ENCODE data around the gene FXR2.

Gene FXR2

GRCh38 chr17:7589891-7590691 is 24.6 kb downstream of the FXR2 start, which contains the start of gene SOX15:
TSS of gene SOX15 (minus strand) at chr17:7590094. CDS start at chr17:7589676, 418 bp downstream.
- Histone ChIP-seq H3K9ac (ENCODE audit: low read depth in 1 of 2, low read length in 2 of 2) (no peak within 1 kb of the TSS), H3K27me3 (ENCODE audit: control insufficient read depth in 1 of 2, insufficient read depth in 2 of 2, low read length in 2 of 2) (no peaks in the 10 kb centered on the region), H3K27ac (ENCODE audit: low read depth, low read length) (no peak within 1 kb of the TSS), H3K4me3 (ENCODE audit: low read depth in 1 of 2, low read length in 2 of 2) (peak within 1 kb of the TSS; percentile 17 to 22), H3K9me3 (ENCODE audit: control insufficient read depth in 1 of 2, low read length in 2 of 2) (no peaks in the 10 kb centered on the region), H3K4me1 (ENCODE audit: control insufficient read depth in 1 of 2, insufficient read depth in 2 of 2, low read length in 2 of 2) (peaks cover 4 to 12% of the 10 kb centered on the region in 2 donors), H3K36me3 (ENCODE audit: control insufficient read depth in 1 of 2, insufficient read depth in 2 of 2, low read length in 2 of 2) (peaks cover 39 to 71% of the 10 kb centered on the region in 2 donors)

- Histone ChIP-seq H3K27ac (ENCODE audit: low read depth, low read length) (no peak overlapping the region), H3K27me3 (ENCODE audit: control insufficient read depth in 1 of 2, insufficient read depth in 2 of 2, low read length in 2 of 2) (no peaks in the 10 kb centered on the region), H3K9ac (ENCODE audit: low read depth in 1 of 2, low read length in 2 of 2) (no peak overlapping the region), H3K36me3 (ENCODE audit: control insufficient read depth in 1 of 2, insufficient read depth in 2 of 2, low read length in 2 of 2) (peaks cover 36 to 63% of the 10 kb centered on the region in 2 donors), H3K4me1 (ENCODE audit: control insufficient read depth in 1 of 2, insufficient read depth in 2 of 2, low read length in 2 of 2) (peaks cover 11 to 12% of the 10 kb centered on the region in 2 donors), H3K9me3 (ENCODE audit: control insufficient read depth in 1 of 2, low read length in 2 of 2) (no peaks in the 10 kb centered on the region), H3K4me3 (ENCODE audit: low read depth in 1 of 2, low read length in 2 of 2) (peak overlapping the region; percentile 17 to 22)
Measured at GRCh38 chr17:7589204-7589868, 25.4 kb downstream of the FXR2 start.

GRCh38 chr17:7588553-7589203 is 26.0 kb downstream of the FXR2 start:
- H3K27ac ChIP-seq (ENCODE audit: low read depth, low read length), result no peak overlapping the region
- peaks cover 12 to 14% of the 10 kb centered on the region in 2 donors for H3K4me1 ChIP-seq (ENCODE audit: control insufficient read depth in 1 of 2, insufficient read depth in 2 of 2, low read length in 2 of 2)
- H3K4me3 ChIP-seq (ENCODE audit: low read depth in 1 of 2, low read length in 2 of 2), result peak overlapping the region; percentile 17 to 22
- no peaks in the 10 kb centered on the region for H3K9me3 ChIP-seq (ENCODE audit: control insufficient read depth in 1 of 2, low read length in 2 of 2)
- H3K27me3 ChIP-seq (ENCODE audit: control insufficient read depth in 1 of 2, insufficient read depth in 2 of 2, low read length in 2 of 2), result no peaks in the 10 kb centered on the region
- H3K9ac ChIP-seq (ENCODE audit: low read depth in 1 of 2, low read length in 2 of 2), result no peak overlapping the region
- H3K36me3 ChIP-seq (ENCODE audit: control insufficient read depth in 1 of 2, insufficient read depth in 2 of 2, low read length in 2 of 2), result peaks cover 29 to 58% of the 10 kb centered on the region in 2 donors

GRCh38 chr17:7587420-7588151 is 27.1 kb downstream of the FXR2 start:
- H3K4me3 ChIP-seq (ENCODE audit: low read depth in 1 of 2, low read length in 2 of 2), result no peak overlapping the region
- no peaks in the 10 kb centered on the region for H3K9me3 ChIP-seq (ENCODE audit: control insufficient read depth in 1 of 2, low read length in 2 of 2)
- no peak overlapping the region for H3K9ac ChIP-seq (ENCODE audit: low read depth in 1 of 2, low read length in 2 of 2)
- H3K27ac ChIP-seq (ENCODE audit: low read depth, low read length), result no peak overlapping the region
- peaks cover 19 to 47% of the 10 kb centered on the region in 2 donors for H3K36me3 ChIP-seq (ENCODE audit: control insufficient read depth in 1 of 2, insufficient read depth in 2 of 2, low read length in 2 of 2)
- H3K4me1 ChIP-seq (ENCODE audit: control insufficient read depth in 1 of 2, insufficient read depth in 2 of 2, low read length in 2 of 2), result peaks cover 20 to 23% of the 10 kb centered on the region in 2 donors
- no peaks in the 10 kb centered on the region for H3K27me3 ChIP-seq (ENCODE audit: control insufficient read depth in 1 of 2, insufficient read depth in 2 of 2, low read length in 2 of 2)

GRCh38 chr17:7586673-7587419 is 27.9 kb downstream of the FXR2 start:
- no peaks in the 10 kb centered on the region for H3K9me3 ChIP-seq (ENCODE audit: control insufficient read depth in 1 of 2, low read length in 2 of 2)
- H3K4me1 ChIP-seq (ENCODE audit: control insufficient read depth in 1 of 2, insufficient read depth in 2 of 2, low read length in 2 of 2), result peaks cover 27 to 30% of the 10 kb centered on the region in 2 donors
- no peak overlapping the region for H3K9ac ChIP-seq (ENCODE audit: low read depth in 1 of 2, low read length in 2 of 2)
- H3K27me3 ChIP-seq (ENCODE audit: control insufficient read depth in 1 of 2, insufficient read depth in 2 of 2, low read length in 2 of 2), result no peaks in the 10 kb centered on the region
- H3K4me3 ChIP-seq (ENCODE audit: low read depth in 1 of 2, low read length in 2 of 2), result no peak overlapping the region
- peaks cover 11 to 42% of the 10 kb centered on the region in 2 donors for H3K36me3 ChIP-seq (ENCODE audit: control insufficient read depth in 1 of 2, insufficient read depth in 2 of 2, low read length in 2 of 2)
- no peak overlapping the region for H3K27ac ChIP-seq (ENCODE audit: low read depth, low read length)

GRCh38 chr17:7583253-7584109 is 31.2 kb downstream of the FXR2 start, which contains the start of gene MPDU1:
TSS of gene MPDU1 (plus strand) at chr17:7583852. CDS start at chr17:7583863, 11 bp downstream.
- peaks cover 6 to 31% of the 10 kb centered on the region in 2 donors for H3K36me3 ChIP-seq (ENCODE audit: control insufficient read depth in 1 of 2, insufficient read depth in 2 of 2, low read length in 2 of 2)
- H3K27me3 ChIP-seq (ENCODE audit: control insufficient read depth in 1 of 2, insufficient read depth in 2 of 2, low read length in 2 of 2), result no peaks in the 10 kb centered on the region
- H3K4me3 ChIP-seq (ENCODE audit: low read depth in 1 of 2, low read length in 2 of 2), result peak within 1 kb of the TSS; percentile 91 to 97
- peaks cover 55 to 63% of the 10 kb centered on the region in 2 donors for H3K4me1 ChIP-seq (ENCODE audit: control insufficient read depth in 1 of 2, insufficient read depth in 2 of 2, low read length in 2 of 2)
- no peaks in the 10 kb centered on the region for H3K9me3 ChIP-seq (ENCODE audit: control insufficient read depth in 1 of 2, low read length in 2 of 2)
- peak within 1 kb of the TSS; percentile 97 for H3K27ac ChIP-seq (ENCODE audit: low read depth, low read length)
- peak within 1 kb of the TSS; percentile 88 to 98 for H3K9ac ChIP-seq (ENCODE audit: low read depth in 1 of 2, low read length in 2 of 2)

- Histone ChIP-seq H3K9ac (ENCODE audit: low read depth in 1 of 2, low read length in 2 of 2) (peak overlapping the region; percentile 88 to 98), H3K4me3 (ENCODE audit: low read depth in 1 of 2, low read length in 2 of 2) (peak overlapping the region; percentile 91 to 97), H3K27me3 (ENCODE audit: control insufficient read depth in 1 of 2, insufficient read depth in 2 of 2, low read length in 2 of 2) (no peaks in the 10 kb centered on the region), H3K9me3 (ENCODE audit: control insufficient read depth in 1 of 2, low read length in 2 of 2) (no peaks in the 10 kb centered on the region), H3K4me1 (ENCODE audit: control insufficient read depth in 1 of 2, insufficient read depth in 2 of 2, low read length in 2 of 2) (peaks cover 61 to 69% of the 10 kb centered on the region in 2 donors), H3K27ac (ENCODE audit: low read depth, low read length) (peak overlapping the region; percentile 97), H3K36me3 (ENCODE audit: control insufficient read depth in 1 of 2, insufficient read depth in 2 of 2, low read length in 2 of 2) (peaks cover 11 to 30% of the 10 kb centered on the region in 2 donors)
Measured at GRCh38 chr17:7582396-7583252, 32.1 kb downstream of the FXR2 start.
